GM12874 (cell line): ENCODE measurements around the gene IDH3G.

ENCODE experiments used
- CTCF ChIP-seq: IDR thresholded peaks from 2 replicates; pipeline ENCODE4 v1.5.1; 2011; ENCODE audit warnings: low read depth, mild to moderate bottlenecking, control low read depth, low read length, moderate library complexity; ENCODE audit not compliant: insufficient read depth

Gene IDH3G

GRCh38 chrX:153736071-153736820, 57.9 kb downstream of the IDH3G start:
- TF ChIP-seq CTCF, result no peak
